HK-2 (cell line): ENCODE results near the gene CHGA.

Experiments used
- DNase-seq: peaks from one replicate; pipeline ENCODE4 v3.0.0-alpha.2; 2018; ENCODE audit not compliant: unreplicated experiment

CHGA gene

DNA sequence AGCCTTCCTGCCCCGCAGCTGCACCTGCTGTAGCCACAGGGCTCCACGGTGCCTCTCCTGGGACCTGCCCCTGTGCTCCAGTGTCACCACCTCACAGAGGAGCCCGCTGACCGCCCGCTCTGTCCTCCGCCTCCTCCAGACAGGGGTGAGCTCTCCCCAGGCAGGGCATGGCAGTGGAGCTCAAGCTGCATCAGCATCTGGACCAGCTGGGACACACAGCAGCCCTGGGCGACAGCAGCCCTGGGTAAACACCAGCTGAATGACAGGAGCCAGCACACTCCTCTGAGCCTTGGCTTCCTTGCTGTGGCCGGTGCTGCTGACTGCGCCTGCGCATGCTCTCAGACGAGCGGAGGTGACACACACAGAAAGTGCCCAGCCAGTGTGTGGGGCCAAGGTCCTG lies 22.0 kb downstream of the CHGA start:
- no peak for DNase-seq

DNA sequence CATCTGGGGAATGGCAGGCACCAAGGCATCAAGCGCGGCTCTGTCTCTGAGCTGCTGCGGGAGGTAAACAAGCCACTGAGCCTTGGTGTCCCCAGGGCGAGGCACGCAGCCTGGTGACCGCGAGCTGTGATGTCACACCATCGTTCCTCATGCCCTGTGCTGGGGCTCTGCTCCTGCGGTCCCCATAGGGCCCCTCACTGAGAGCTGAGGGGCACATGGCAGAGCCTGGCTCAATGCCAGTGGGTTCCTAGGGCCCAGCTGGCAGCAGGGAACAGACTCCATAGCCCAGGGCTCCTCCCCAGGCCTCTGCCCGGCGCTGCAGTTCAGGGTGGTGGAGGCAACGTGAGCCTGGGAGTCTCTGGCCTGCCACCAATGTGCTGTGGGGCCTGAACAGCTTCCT lies 22.6 kb downstream of the CHGA start:
- no peak for DNase-seq

DNA sequence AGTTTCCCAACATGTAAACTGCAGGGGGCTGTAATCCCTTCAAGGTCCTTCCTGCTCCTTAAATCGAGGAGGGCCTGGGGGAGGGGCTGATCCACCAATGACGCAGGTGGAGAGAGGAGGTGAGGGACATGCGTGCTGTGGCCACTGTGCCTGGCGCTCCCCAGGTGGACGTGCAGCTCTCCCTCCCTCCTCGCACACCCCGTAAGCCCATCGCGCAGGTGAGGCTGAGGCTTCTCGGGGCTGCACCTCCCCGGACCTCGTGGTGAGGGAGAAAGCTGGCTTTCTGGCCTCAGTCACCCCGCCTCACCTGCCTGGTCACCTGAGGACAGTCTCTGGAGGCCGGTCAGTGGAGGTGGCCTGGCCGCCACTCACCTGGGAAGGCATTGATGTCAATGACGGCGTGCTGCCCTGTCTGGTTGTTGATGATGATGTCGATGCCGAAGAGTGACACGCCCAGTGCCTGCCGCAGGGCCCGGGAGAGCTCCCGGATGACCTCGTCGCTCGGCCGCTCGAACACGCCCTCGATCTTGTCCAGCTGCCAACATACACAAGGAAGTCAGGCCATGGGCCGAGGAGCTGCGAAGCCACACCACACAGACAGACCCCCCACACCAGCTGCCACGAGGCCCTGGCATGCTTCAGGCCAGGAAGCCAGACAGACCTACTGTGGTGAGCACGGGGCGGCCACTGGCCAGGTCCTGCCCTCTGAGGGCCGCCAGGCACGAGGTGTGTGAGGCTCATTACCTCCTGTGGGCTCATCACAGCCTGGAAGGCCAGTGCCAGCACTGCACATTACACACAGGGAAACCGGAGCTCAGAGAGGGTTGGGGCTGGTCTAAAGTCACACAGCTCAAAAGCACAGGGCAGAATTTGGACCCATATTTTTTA lies 23.3 kb downstream of the CHGA start:
- DNase-seq: peak; percentile 84

DNA sequence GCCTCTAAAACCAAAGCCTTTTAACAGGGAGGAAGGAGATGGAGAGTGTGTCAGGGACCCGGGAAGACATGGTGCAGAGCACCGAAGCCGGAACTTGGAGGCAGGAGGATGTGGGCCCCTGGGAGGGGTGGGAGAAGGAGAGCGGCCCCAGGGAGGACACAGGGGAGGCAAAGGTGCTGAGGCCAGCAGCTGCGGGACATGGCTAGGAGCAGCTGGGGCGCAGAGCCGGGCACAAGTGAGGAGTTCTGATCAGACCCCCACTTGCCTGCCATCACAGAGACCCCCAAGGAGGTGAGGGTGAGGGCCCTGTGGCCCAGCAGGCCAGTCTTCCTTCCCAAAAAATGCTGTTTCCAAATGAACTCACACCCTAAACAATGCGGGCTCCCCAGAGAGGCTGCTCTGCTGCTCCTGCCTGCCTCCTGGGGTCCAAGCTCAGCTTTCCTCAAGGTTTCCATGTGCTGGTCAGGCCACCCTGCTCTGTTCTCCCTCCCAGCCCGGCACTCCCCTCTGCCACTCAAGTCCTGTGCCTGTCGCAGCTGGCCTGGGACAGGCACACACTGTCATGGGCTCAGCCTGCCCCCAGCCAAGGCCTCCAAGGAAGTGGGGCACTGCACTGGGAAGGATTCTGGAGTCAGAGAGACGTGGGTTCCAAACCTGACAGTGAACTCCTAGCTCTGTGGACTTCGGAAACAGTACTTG lies 24.0 kb downstream of the CHGA start:
- no peak for DNase-seq

DNA sequence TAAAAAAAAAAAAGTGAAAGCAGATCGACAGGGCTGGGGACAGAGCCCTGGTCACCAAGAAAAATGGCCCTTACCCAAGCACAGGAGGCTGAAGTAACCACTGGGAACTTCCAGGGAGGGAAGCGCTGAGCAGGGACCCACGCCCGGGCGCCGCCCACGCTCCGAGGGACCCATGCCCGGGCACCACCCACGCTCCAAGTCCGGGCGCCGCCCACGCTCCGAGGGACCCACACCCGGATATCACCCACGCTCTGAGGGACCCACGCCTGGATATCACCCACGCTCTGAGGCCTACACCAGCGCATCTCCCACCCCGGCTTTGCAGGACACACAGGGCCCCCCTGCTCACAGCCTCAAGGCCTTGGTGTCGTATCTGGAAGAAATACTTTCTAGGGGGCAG lies 25.7 kb downstream of the CHGA start:
- DNase-seq: no peak

DNA sequence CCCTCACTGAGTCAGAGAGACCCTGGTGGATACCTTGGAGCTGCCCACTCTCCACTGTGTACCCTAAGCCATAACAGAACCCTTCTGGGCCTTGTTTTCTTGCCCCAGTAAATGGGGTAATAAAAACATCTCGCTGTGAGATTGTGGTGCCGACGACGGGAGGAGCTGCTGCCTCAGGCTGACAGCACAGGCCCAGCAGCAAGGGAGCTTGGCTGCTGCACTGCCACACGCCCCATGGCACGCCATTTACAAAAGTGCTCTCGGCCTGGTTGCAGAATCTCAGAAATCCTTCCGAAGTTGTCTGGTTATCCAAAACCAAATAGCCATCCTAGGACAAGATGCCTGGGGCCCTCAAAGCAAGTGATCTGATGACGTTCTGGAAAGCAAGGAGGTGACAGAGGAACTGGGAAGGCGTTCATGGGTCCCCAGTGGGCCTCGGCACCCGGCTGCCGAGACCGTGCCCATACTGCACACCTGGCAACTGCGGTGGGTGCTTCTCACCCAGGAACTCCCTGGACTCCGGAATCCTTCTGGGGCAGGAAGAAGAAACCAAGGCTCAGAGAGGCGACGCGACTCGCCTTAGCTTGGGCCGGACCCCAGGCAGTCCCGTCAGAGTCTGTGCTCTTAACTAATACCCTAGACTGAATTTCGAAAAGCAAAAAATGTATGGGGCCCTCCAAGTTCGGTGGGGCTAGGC lies 26.7 kb downstream of the CHGA start:
- DNase-seq: no peak

DNA sequence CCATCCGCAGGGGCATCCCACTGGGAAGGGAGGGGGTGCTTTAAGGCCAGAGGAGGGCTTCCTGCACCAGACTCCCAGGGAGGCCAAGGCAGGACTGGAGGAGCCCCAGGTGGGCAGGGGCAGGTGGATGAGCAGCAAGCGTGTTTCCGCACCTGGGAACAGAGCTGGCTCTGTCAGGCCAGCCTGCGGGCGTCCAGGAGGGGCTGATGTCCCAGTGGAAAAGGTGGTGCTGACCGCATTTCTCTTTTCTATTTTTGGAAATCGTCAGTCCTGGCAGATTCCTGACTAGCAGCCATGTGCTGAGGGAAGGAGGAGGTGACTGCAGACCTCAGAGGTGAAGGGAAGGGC lies 27.2 kb downstream of the CHGA start:
- no peak for DNase-seq

DNA sequence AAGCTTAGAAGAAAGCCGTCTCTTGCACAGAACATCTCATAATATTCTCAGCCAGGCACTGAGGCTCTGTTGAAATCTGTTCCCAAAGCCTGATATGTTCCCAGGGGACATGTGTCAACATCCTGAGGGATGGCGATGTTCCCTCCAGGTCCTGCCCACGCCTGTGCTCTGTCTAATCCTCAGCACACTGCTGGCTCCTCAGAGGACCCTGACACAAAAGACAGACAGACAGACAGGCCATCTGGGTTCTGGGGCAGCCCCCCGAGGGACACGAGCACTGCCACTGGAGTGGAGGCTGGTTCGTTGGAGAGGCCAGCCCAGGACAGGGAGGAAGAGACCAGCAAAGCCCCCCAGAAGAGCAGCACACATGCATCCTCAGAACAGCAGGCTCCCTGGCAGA lies 27.8 kb downstream of the CHGA start:
- DNase-seq: no peak

DNA sequence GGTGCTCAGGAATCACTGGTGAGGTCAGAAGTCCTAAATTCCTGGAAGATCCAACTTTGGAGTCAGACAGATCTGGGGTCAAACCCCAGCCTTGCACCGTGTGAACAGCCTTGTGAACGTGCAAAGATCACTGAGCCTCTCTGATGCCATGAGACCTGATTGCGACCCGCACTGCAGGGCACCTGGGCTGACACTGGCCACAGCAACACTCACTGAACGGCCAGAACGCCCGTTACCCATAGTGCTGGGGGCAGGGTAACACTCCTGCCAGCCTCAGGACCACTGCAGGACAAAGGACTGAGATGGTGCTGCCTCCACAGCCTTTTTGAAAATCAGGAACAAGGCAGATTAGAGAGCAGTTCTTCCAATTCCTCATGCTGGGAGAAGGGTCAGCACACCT lies 28.3 kb downstream of the CHGA start:
- DNase-seq: no peak

DNA sequence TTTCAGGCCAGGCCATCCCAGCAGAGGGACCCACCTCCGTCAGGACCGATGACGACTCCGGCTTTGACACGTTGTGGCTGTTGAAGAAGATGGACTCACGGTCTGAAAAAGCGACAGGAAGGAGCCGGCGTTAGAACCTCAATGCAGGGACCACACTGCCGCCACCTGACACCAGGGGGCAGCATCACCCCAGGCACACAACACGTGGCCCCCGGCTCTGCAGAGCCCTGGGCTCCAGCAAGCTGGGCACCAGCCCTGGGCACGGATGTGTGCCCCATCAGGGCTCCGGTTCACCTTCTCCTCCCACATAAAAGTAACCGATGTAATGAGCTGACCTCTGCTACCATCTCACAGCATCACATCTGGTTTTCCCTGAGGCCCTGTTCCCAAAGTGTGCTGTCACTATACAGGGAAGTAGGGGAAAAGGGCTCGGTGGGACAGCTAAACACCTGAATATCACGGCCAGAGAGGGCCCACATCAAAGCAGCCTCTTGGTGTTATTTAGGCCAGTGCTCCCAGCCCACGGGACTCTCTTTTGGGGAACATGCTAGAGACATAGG lies 29.0 kb downstream of the CHGA start:
- peak; percentile 83 for DNase-seq

DNA sequence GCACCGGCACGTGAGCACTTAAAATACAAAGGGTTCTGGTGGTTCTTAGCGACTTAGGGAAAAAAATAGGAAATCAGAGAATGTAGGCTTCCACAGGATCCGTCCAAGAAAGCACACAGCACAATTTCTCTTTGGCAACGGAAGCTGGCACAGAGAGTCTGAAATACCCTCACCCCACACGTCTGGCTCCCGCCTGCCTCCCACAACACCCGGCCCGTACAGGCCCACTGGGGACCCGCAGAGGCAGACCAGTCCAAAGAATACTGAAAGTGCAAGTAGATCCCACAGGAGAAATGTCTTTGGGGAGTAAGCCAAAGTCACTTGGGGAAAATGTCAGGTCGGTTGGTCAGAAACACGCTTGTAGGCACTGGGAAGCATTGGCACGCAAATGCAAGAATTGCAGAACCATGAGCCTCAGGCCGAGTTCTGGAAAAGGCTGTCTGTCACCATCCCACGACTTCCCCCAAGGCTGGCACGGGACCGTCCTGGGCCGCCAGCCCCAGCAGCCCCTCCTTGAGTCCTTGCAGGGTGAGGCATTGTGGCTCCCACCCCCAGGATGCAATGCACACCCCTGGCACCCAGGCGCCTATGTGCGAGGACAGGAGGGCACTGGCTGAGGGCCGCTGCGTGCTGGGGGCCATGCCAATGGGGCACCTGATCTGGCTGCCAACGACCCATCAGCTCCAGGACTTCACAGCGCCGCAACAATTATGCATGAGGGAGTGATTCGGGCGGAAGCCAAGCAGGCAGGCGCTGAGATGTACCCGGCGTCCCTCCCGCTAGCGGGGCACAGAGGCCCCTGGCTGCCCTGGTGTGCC lies 29.7 kb downstream of the CHGA start:
- DNase-seq: no peak

DNA sequence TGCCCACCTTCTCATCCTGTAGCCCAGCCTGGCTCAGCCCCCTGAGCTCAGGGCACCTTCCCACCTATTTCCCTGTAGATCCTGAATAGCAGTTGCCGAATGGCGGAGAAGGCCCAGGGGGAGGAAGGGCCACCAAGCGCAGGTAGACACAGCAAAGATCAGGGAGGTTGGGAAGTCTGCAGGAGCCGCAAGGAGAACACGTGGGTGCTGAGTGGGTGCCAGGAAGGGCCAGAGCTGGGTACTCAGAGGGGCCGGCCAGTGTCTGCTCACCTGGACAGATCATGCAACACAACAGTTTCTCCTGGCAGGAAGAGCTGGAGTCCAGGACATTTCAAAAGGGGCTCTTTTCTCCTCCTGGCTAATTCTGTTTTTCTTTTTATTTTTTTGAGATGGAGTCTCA lies 30.6 kb downstream of the CHGA start:
- DNase-seq: no peak

DNA sequence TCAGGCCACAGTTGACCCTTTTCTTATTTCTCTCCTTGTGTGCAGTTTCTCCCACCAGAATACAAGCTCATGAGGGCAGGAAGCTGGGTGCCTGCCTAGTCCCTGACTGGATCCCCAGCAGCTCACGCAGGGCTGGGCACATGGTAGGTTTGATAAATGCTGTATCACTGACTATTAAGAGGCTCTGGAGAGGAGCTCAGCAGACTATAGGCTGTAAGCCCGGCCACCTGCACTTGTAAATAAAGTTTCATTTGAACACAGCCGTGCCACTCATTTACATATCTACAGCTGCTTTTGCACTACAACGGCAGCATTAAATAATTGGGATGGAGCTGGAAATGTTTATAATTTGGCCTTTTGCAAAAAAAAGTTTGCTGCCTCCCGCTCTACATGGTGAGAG lies 32.0 kb downstream of the CHGA start:
- DNase-seq: no peak

DNA sequence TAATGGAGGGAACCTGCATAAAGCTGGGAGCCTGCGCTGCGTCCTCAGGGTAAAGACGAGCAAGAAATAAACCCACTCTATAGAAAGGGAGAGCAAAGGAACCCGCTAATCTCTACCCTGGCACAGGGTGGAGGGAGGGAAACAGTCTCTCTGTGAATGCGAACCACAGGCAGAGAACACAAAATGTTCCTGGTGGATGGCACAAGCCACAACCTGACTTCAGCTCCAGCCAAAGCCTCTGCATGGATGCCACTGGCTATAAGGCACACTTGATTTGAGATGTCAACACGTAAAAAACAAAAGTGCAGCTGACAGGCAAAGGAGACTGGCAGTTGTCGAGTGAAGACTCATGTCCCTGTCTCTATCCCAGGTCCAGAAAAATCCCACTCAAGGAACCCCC lies 32.4 kb downstream of the CHGA start:
- DNase-seq: no peak

DNA sequence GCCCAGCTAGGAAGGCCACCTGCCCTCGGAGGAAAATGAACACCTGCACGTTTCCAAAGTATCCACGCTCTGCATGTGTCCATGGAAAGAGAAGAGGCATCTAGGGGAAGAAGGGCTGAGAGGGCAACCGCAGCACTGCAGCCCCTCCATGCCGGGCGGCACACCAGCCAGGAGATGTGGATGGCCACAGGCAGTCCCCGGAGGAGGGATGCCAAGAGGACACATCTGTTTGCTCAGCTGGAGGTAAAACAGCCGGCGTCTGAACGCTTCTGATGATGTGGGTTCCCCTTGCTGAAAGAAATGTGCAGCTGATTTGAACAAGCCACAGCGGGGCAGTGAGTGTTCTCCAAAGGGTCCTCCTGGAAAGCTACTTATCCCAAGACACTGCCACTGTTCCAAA lies 34.0 kb downstream of the CHGA start:
- no peak for DNase-seq

DNA sequence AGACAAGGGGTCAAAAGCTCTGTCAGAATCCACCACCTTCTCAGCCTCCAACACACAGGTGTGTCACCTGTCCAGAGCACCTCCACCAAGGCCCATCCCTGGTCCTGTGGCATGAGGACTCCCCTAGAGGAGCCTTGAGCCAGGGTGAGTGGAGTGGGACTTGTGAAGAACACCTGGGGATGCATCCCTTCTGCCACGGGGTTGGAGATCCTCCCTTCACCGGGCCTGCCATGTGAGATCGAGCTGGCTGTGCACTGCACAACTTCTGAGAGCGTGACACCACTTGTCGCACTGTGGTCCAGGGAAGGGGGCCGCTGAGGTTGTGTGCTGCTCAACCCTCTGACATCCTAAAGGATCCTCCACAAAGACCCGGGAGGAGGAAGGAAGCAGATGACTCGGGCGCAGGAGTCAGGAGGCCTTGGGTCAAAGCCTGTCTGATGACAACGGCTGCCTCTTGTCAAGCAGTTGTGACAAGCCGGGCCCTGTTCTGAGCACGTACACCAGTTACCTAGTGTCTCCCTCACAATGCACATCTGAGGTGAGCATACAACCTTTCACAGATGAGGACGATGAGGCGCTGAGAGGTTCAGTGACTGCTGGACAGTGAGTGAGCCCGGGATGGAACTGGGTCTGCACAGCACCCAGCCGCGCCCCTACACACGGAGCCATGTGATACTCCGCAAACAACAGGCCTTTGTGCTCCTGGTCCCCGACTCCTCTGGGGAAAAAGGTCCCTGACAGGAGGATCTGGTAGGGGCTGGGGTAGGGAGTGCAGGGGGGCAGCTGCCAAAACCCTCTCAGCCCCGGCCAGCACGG lies 35.6 kb downstream of the CHGA start:
- DNase-seq: no peak

DNA sequence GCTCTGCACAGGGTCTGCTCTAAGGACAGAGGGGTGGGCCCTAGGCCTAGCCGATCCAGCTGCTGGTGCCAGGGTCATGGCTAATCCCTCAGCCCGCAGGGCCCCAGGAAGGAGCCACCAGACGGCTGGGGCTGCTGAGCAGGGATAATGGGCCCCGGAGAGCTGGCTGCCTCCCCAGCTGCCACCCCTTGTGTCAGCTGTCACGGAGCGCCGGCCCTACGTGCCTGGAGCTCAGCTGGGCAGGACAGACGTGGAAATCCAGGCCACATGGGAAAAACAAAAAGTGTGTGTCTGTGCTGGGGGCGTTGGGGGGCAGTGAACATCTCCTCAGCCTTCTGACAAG lies 36.2 kb downstream of the CHGA start:
- no peak for DNase-seq

DNA sequence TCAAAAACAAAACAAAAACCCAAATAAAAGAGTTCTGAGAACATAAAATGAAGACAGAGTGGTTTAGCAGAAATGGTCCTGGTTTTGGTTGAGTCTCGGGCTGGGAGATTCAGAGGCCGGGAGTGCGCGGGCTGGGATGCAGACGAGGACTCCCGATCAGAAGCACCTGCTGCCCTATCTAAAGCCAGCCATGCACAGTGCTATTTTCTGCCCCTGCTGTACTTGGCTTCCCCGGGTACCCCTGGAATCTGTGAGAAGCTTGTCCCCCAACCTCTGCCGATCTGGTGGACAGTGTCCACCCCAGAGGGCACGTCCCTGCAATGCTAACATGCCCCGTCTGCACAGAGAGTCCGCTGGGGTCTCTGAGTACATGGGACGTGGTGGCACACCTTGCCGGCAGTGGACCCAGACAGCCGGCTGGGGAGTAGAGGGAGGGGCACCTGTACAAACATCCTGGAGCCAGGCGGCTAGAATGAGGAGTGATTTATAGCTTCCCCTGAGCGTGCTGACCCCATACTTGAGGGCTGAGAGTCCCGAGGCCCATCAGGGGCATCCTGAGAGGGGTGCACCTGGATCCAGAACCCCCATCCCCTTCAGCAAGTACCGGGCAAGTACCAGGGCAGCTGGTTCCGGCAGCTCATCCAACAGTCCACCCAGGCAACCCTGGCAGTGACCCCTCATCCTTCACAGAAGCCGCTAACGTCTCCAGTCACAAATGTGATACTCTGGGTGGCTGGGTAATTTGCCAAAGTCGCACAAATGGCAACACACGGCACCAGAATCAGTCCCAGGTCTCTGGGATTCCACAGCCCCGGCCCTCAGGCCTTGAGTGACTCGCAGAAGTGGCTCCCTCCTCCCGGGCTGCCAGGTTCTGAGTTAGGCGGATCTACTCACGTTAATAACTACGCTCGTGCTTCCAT lies 37.1 kb downstream of the CHGA start:
- DNase-seq: no peak

DNA sequence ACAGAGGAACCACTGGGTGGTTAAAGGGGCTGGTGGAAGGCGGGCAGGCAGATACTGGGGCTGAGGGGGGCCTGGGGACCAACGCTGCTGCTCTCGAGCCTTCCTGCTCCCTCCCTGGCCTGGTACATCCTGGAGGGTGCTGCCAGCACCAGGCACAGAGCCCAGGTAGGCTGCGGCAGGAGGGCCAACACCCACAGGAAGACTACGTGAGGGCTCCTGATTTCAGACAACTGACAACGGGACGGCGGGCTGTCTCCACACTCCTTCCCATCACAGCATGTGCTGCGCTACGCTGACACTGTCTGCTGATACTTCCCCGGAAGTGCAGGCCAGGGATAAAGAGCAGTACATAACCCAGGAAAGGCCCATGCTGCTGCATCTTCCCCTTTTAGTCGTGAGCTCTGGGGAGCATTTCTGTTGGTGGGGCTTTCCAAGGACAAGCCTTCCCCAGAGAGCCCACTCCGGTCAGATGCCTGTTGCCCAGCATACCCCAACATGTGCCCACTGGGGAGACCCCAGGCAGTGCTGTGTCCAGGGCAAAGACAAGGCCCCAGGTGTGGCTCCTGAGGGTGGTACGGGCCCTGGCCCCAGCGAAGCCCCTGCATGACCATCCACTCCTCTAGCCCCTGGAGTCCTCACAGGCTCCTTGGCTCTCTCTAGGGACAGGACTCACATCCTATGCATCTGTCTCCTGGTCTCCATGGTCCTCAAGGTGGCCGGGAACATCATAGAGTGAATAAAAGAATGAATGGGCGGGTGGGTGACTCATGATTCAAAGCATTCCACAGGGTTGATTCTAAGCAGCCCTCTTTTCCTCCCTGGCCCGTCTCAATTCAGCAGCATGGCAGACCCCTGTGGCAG lies 38.0 kb downstream of the CHGA start:
- no peak for DNase-seq
